ENCODE results near the gene ALKBH4.

Gene ALKBH4

DNA sequence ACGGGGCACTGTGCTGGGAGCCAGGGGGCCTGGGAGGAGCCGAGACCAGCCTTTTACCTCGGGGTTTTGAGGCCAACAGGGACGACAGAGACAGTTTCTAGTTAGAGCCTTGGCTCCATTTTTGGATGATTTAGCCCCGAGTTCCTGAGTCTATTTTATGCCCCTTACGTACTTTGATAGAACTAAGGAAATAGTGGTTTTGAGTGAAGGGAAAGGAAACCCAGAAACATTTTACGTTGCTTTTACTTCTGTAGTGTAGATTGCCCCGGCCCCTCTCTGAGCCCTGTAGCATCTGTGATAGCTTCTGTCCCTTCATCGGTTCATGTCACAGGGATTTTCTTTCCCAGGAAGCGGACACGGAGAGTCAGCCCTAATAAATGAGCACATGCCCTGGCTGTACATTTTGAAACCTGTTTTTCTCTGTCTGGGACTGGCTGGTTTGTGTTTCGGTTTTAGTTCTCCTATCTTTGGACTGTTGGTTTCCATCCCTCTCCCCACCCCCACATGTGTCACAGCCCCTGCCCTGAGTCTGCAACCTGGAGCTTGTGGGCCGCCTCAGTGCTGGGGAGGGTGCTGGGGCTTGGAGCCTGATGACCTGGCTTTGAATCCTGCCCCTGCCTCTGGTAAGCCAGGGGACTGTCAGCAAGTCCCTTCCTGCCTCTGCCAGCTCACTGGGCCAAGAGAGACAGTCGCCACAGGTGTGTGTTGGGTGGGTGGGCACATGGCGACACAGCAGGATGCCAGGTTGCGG, 38.2 kb downstream of the ALKBH4 start:
- Histone ChIP-seq H3K27me3 (ENCODE audit: control insufficient read depth, insufficient read depth, low read length, poor library complexity, severe bottlenecking) (no peaks in the 10 kb centered on the region), H3K36me3 (ENCODE audit: control insufficient read depth, insufficient read depth, low read length) (peaks cover 17% of the 10 kb centered on the region), H3K9me3 (ENCODE audit: control insufficient read depth, low read length) (no peaks in the 10 kb centered on the region), H3K27ac (ENCODE audit: insufficient read depth, low read depth, low read length, poor library complexity, severe bottlenecking) (no peak overlapping the region), H3K4me3 (ENCODE audit: insufficient read depth, low read depth, low read length) (no peak overlapping the region), H3K4me1 (ENCODE audit: control insufficient read depth, insufficient read depth, low read length) (peaks cover 10% of the 10 kb centered on the region)
- WGBS, 2 experiments, result 95 to 96% methylated on average over 16 of the region's 16 CpGs

DNA sequence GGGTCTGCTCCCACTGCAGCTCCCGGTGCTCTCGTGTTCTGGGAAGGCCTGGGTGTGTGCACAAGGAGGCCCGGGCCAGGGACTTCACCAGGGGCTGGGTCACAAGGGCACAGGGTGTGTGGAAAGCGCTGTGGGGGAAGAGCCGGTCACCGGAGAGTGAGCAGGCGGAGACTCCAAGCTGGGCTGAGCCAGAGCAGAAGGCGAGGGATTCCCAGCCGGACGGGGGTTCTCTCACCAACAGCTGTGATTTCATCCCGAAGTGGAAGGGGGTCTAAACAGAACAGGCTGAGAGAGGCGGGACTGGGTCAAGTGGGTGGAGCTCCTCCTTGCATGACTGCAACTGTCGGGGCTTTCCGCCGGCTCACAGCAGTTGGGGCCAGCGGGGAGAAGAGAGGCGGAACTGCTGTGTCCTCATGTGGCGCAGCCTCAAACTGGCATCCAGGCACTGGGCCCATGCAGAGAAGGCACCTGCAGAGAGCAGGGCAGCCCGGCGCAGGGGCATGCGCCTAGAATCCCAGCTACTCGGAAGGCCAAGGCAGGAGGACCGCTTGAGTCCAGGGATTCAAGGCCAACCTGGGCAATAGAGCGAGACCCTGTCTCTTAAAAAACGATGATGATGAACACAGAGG, 38.9 kb downstream of the ALKBH4 start:
- H3K27ac ChIP-seq (ENCODE audit: insufficient read depth, low read depth, low read length, poor library complexity, severe bottlenecking), result peak overlapping the region; percentile 26
- peaks cover 10% of the 10 kb centered on the region for H3K4me1 ChIP-seq (ENCODE audit: control insufficient read depth, insufficient read depth, low read length)
- no peak overlapping the region for H3K4me3 ChIP-seq (ENCODE audit: insufficient read depth, low read depth, low read length)
- H3K36me3 ChIP-seq (ENCODE audit: control insufficient read depth, insufficient read depth, low read length), result peaks cover 17% of the 10 kb centered on the region
- H3K27me3 ChIP-seq (ENCODE audit: control insufficient read depth, insufficient read depth, low read length, poor library complexity, severe bottlenecking), result no peaks in the 10 kb centered on the region
- no peaks in the 10 kb centered on the region for H3K9me3 ChIP-seq (ENCODE audit: control insufficient read depth, low read length)
- 82 to 86% methylated on average over 25 of the region's 25 CpGs for WGBS, 2 experiments

DNA sequence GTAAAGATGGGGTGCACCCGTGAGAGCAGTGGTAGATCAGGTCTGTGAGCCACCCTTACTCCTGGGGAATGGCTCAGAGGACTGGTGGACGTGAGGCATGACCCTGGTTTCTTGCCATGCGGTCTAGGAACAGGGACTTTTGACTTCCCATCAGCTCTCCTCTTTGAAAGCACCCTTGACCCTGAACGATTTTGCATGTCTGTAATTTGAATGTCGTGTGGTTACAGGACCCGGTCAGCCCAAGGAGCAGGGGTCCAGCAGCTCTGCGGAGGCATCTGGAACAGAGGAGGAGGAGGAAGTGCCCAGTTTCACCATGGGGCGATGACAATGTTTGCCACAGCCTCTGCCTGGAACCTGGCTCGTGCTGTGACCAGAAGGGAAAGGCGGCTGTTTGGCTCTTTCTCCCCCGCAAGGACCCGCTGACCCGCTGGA, 39.9 kb downstream of the ALKBH4 start:
- H3K4me1 ChIP-seq (ENCODE audit: control insufficient read depth, insufficient read depth, low read length), result peaks cover 10% of the 10 kb centered on the region
- no peaks in the 10 kb centered on the region for H3K9me3 ChIP-seq (ENCODE audit: control insufficient read depth, low read length)
- WGBS, 2 experiments, result 89 to 92% methylated on average over 13 of the region's 13 CpGs
- H3K27ac ChIP-seq (ENCODE audit: insufficient read depth, low read depth, low read length, poor library complexity, severe bottlenecking), result no peak overlapping the region
- H3K27me3 ChIP-seq (ENCODE audit: control insufficient read depth, insufficient read depth, low read length, poor library complexity, severe bottlenecking), result no peaks in the 10 kb centered on the region
- H3K36me3 ChIP-seq (ENCODE audit: control insufficient read depth, insufficient read depth, low read length), result peaks cover 17% of the 10 kb centered on the region
- H3K4me3 ChIP-seq (ENCODE audit: insufficient read depth, low read depth, low read length), result no peak overlapping the region

- peaks cover 17% of the 10 kb centered on the region for H3K36me3 ChIP-seq (ENCODE audit: control insufficient read depth, insufficient read depth, low read length)
- H3K27me3 ChIP-seq (ENCODE audit: control insufficient read depth, insufficient read depth, low read length, poor library complexity, severe bottlenecking), result no peaks in the 10 kb centered on the region
- H3K27ac ChIP-seq (ENCODE audit: insufficient read depth, low read depth, low read length, poor library complexity, severe bottlenecking), result no peak overlapping the region
- H3K4me3 ChIP-seq (ENCODE audit: insufficient read depth, low read depth, low read length), result no peak overlapping the region
- H3K9me3 ChIP-seq (ENCODE audit: control insufficient read depth, low read length), result no peaks in the 10 kb centered on the region
- 71 to 75% methylated on average over 12 of the region's 12 CpGs for WGBS, 2 experiments
- peaks cover 10% of the 10 kb centered on the region for H3K4me1 ChIP-seq (ENCODE audit: control insufficient read depth, insufficient read depth, low read length)
Measured at GRCh38 chr7:102424129-102424551, 40.5 kb downstream of the ALKBH4 start.

- Histone ChIP-seq H3K36me3 (ENCODE audit: control insufficient read depth, insufficient read depth, low read length) (peaks cover 21% of the 10 kb centered on the region), H3K9me3 (ENCODE audit: control insufficient read depth, low read length) (no peaks in the 10 kb centered on the region), H3K27ac (ENCODE audit: insufficient read depth, low read depth, low read length, poor library complexity, severe bottlenecking) (no peak overlapping the region), H3K27me3 (ENCODE audit: control insufficient read depth, insufficient read depth, low read length, poor library complexity, severe bottlenecking) (no peaks in the 10 kb centered on the region), H3K4me3 (ENCODE audit: insufficient read depth, low read depth, low read length) (no peak overlapping the region), H3K4me1 (ENCODE audit: control insufficient read depth, insufficient read depth, low read length) (peaks cover 10% of the 10 kb centered on the region)
- WGBS, 2 experiments, result 93 to 94% methylated on average over 9 to 10 of the region's 10 CpGs
Measured at GRCh38 chr7:102421706-102422240, 42.9 kb downstream of the ALKBH4 start.

GRCh38 chr7:102418592-102418991, 46.1 kb downstream of the ALKBH4 start:
- WGBS, 2 experiments, result 94 to 98% methylated on average over 5 of the region's 5 CpGs
- H3K27ac ChIP-seq (ENCODE audit: insufficient read depth, low read depth, low read length, poor library complexity, severe bottlenecking), result no peak overlapping the region
- no peaks in the 10 kb centered on the region for H3K27me3 ChIP-seq (ENCODE audit: control insufficient read depth, insufficient read depth, low read length, poor library complexity, severe bottlenecking)
- H3K4me3 ChIP-seq (ENCODE audit: insufficient read depth, low read depth, low read length), result no peak overlapping the region
- H3K9me3 ChIP-seq (ENCODE audit: control insufficient read depth, low read length), result no peaks in the 10 kb centered on the region
- peaks cover 3% of the 10 kb centered on the region for H3K4me1 ChIP-seq (ENCODE audit: control insufficient read depth, insufficient read depth, low read length)
- H3K36me3 ChIP-seq (ENCODE audit: control insufficient read depth, insufficient read depth, low read length), result peaks cover 8% of the 10 kb centered on the region

GRCh38 chr7:102417105-102417504, 47.6 kb downstream of the ALKBH4 start:
- peaks cover 20% of the 10 kb centered on the region for H3K36me3 ChIP-seq (ENCODE audit: control insufficient read depth, insufficient read depth, low read length)
- no peaks in the 10 kb centered on the region for H3K4me1 ChIP-seq (ENCODE audit: control insufficient read depth, insufficient read depth, low read length)
- WGBS, 2 experiments, result 94 to 97% methylated on average over 3 of the region's 3 CpGs
- no peak overlapping the region for H3K4me3 ChIP-seq (ENCODE audit: insufficient read depth, low read depth, low read length)
- no peaks in the 10 kb centered on the region for H3K9me3 ChIP-seq (ENCODE audit: control insufficient read depth, low read length)
- H3K27ac ChIP-seq (ENCODE audit: insufficient read depth, low read depth, low read length, poor library complexity, severe bottlenecking), result no peak overlapping the region
- H3K27me3 ChIP-seq (ENCODE audit: control insufficient read depth, insufficient read depth, low read length, poor library complexity, severe bottlenecking), result no peaks in the 10 kb centered on the region

DNA sequence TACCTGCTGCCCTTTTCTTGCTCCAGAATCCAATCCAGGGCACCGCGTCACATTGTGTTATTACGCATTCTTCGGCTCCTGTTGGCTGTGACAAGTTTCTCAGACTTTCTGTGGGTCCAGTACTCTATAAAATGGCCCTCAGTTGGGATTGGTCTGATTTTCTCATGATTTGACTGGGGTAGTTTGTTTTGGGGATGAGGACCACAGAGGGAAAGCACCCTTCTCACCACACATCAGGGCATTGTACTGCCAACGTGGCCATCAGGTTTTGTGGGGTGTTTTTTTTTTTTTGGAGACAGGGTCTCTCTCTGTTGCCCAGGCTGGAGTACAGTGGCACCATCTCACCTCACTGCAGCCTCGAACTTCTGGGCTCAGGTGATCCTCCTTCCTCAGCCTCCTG, 48.3 kb downstream of the ALKBH4 start:
- no peak overlapping the region for H3K4me3 ChIP-seq (ENCODE audit: insufficient read depth, low read depth, low read length)
- peaks cover 23% of the 10 kb centered on the region for H3K36me3 ChIP-seq (ENCODE audit: control insufficient read depth, insufficient read depth, low read length)
- H3K9me3 ChIP-seq (ENCODE audit: control insufficient read depth, low read length), result no peaks in the 10 kb centered on the region
- no peaks in the 10 kb centered on the region for H3K4me1 ChIP-seq (ENCODE audit: control insufficient read depth, insufficient read depth, low read length)
- no peak overlapping the region for H3K27ac ChIP-seq (ENCODE audit: insufficient read depth, low read depth, low read length, poor library complexity, severe bottlenecking)
- H3K27me3 ChIP-seq (ENCODE audit: control insufficient read depth, insufficient read depth, low read length, poor library complexity, severe bottlenecking), result no peaks in the 10 kb centered on the region
- 94 to 95% methylated on average over 6 of the region's 6 CpGs for WGBS, 2 experiments

GRCh38 chr7:102415685-102416225, 48.9 kb downstream of the ALKBH4 start:
- 96% methylated on average over 12 of the region's 12 CpGs for WGBS, 2 experiments
- H3K36me3 ChIP-seq (ENCODE audit: control insufficient read depth, insufficient read depth, low read length), result peaks cover 29% of the 10 kb centered on the region

DNA sequence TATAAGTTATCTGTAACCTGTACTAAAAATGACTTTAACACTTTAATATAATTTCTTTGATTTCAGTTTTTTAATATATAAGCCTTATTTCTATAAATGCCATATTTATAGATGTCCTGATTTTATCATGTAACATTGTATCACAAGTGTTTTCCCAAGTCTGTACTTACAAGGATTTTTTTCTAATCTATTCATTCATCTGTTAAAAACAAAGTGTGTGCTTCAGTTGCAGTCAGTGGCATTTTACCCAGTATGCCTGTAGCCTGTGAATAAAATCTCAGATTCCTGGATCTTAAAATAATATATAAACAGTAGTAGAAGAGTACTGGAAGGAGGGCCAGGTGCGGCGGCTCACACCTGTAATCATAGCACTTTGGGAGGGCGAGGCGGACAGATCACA, 51.1 kb downstream of the ALKBH4 start:
- 93 to 97% methylated on average over 4 of the region's 4 CpGs for WGBS, 2 experiments
- peaks cover 3% of the 10 kb centered on the region for H3K9me3 ChIP-seq (ENCODE audit: control insufficient read depth, low read length)
- H3K4me3 ChIP-seq (ENCODE audit: insufficient read depth, low read depth, low read length), result no peak overlapping the region
- no peaks in the 10 kb centered on the region for H3K4me1 ChIP-seq (ENCODE audit: control insufficient read depth, insufficient read depth, low read length)
- no peaks in the 10 kb centered on the region for H3K27me3 ChIP-seq (ENCODE audit: control insufficient read depth, insufficient read depth, low read length, poor library complexity, severe bottlenecking)
- H3K27ac ChIP-seq (ENCODE audit: insufficient read depth, low read depth, low read length, poor library complexity, severe bottlenecking), result no peak overlapping the region
- H3K36me3 ChIP-seq (ENCODE audit: control insufficient read depth, insufficient read depth, low read length), result peaks cover 45% of the 10 kb centered on the region

More at GRCh38 chr7:102415685-102416225, 48.9 kb downstream of the ALKBH4 start:
- Histone ChIP-seq H3K4me3 (ENCODE audit: insufficient read depth, low read depth, low read length) (no peak overlapping the region), H3K27ac (ENCODE audit: insufficient read depth, low read depth, low read length, poor library complexity, severe bottlenecking) (no peak overlapping the region), H3K4me1 (ENCODE audit: control insufficient read depth, insufficient read depth, low read length) (no peaks in the 10 kb centered on the region), H3K27me3 (ENCODE audit: control insufficient read depth, insufficient read depth, low read length, poor library complexity, severe bottlenecking) (no peaks in the 10 kb centered on the region), H3K9me3 (ENCODE audit: control insufficient read depth, low read length) (no peaks in the 10 kb centered on the region)
